ENCODE measurements around the gene PCIF1.
A peak's percentile ranks its signal among the peaks of the same experiment; 100 is the strongest.

PCIF1 gene

GRCh38 chr20:45896641-45897161 is 37.8 kb upstream of the PCIF1 start:
- no peak overlapping the region for H3K23ac ChIP-seq (ENCODE audit: low read depth, low read length, poor library complexity)
- H2AFZ ChIP-seq (ENCODE audit: low read length), result no peak overlapping the region
- H3K79me1 ChIP-seq (ENCODE audit: low read depth, low read length), result no peaks in the 10 kb centered on the region
- H3K14ac ChIP-seq (ENCODE audit: low read length), result no peak overlapping the region
- peaks cover 19 to 70% of the 10 kb centered on the region in 2 donors for H3K36me3 ChIP-seq (replicated peaks in 1 of 2; ENCODE audit: control insufficient read depth in 2 of 2, insufficient read depth in 2 of 2, low read length in 2 of 2)
- no peak overlapping the region for H3K9ac ChIP-seq (ENCODE audit: low read depth, low read length, poor library complexity)
- no peak overlapping the region for H2BK5ac ChIP-seq (ENCODE audit: low read length)
- H3K27me3 ChIP-seq (ENCODE audit: control insufficient read depth in 3 of 3, insufficient read depth in 3 of 3, low read depth in 1 of 3, low read length in 3 of 3), result no peaks in the 10 kb centered on the region
- no peak overlapping the region for H3K4ac ChIP-seq (ENCODE audit: low read length)
- no peak overlapping the region for H3K27ac ChIP-seq (replicated peaks; ENCODE audit: low read length)
- H3K18ac ChIP-seq (ENCODE audit: low read length), result no peak overlapping the region
- H4K8ac ChIP-seq (ENCODE audit: low read depth, low read length), result no peak overlapping the region
- H3K4me3 ChIP-seq (ENCODE audit: low read length in 2 of 2), result no peak overlapping the region
- no peak overlapping the region for H2BK15ac ChIP-seq (ENCODE audit: low read length)
- no peak overlapping the region for H2AK5ac ChIP-seq (ENCODE audit: low read depth, low read length)
- H4K91ac ChIP-seq (ENCODE audit: low read depth, low read length, poor library complexity), result no peak overlapping the region
- peaks cover 1 to 3% of the 10 kb centered on the region in 2 donors for H3K4me1 ChIP-seq (ENCODE audit: control insufficient read depth in 2 of 2, insufficient read depth in 1 of 2, low read depth in 1 of 2, low read length in 2 of 2)
- DNase-seq (ENCODE audit: low spot score), result no peak
- WGBS, 2 donors (ENCODE audit: extremely low coverage in 2 of 2, insufficient read length in 2 of 2, insufficient replicate concordance in 1 of 2), result no CpG with 5 or more reads among the region's 14 CpGs
- H3K9me3 ChIP-seq (replicated peaks in 1 of 2; ENCODE audit: control insufficient read depth in 2 of 2, insufficient read depth in 1 of 2, low read depth in 1 of 2, low read length in 2 of 2), result no peaks in the 10 kb centered on the region
- no peak overlapping the region for H2BK120ac ChIP-seq (ENCODE audit: low read depth, low read length)
- no peak overlapping the region for H2BK12ac ChIP-seq (ENCODE audit: low read length)
- no peak overlapping the region for H3K4me2 ChIP-seq (ENCODE audit: insufficient read depth, low read length, poor library complexity, severe bottlenecking)

DNA sequence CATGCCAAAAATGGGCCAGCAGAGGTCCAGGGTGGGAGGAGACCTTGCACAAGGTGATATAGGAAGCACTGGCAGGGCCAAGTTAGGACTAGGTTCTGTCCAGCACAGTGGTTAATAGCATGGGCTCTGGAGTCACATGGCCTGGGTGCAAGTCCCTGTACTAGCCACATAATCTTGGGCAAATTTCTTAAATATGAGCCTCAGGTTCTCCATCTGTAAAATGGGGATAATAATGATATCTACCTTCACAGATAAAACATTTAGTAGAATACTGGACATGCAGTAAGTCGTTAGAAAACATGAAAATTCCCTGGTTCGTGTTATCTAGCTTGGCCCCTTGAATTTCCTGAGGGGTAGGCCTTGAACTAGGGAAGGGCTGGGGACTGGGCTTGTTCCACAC is 37.2 kb upstream of the PCIF1 start:
- Histone ChIP-seq H3K27ac (replicated peaks; ENCODE audit: low read length) (no peak overlapping the region), H2BK15ac (ENCODE audit: low read length) (no peak overlapping the region), H3K79me1 (ENCODE audit: low read depth, low read length) (peaks cover 2% of the 10 kb centered on the region), H2BK5ac (ENCODE audit: low read length) (no peak overlapping the region), H4K91ac (ENCODE audit: low read depth, low read length, poor library complexity) (no peak overlapping the region), H3K9me3 (replicated peaks in 1 of 2; ENCODE audit: control insufficient read depth in 2 of 2, insufficient read depth in 1 of 2, low read depth in 1 of 2, low read length in 2 of 2) (no peaks in the 10 kb centered on the region), H3K14ac (ENCODE audit: low read length) (no peak overlapping the region), H3K4me1 (ENCODE audit: control insufficient read depth in 2 of 2, insufficient read depth in 1 of 2, low read depth in 1 of 2, low read length in 2 of 2) (no peaks in the 10 kb centered on the region), H2AK5ac (ENCODE audit: low read depth, low read length) (no peak overlapping the region), H2BK12ac (ENCODE audit: low read length) (no peak overlapping the region), H2BK120ac (ENCODE audit: low read depth, low read length) (no peak overlapping the region), H3K9ac (ENCODE audit: low read depth, low read length, poor library complexity) (no peak overlapping the region), H3K23ac (ENCODE audit: low read depth, low read length, poor library complexity) (no peak overlapping the region), H3K4me2 (ENCODE audit: insufficient read depth, low read length, poor library complexity, severe bottlenecking) (no peak overlapping the region), H3K18ac (ENCODE audit: low read length) (no peak overlapping the region), H3K36me3 (replicated peaks in 1 of 2; ENCODE audit: control insufficient read depth in 2 of 2, insufficient read depth in 2 of 2, low read length in 2 of 2) (peaks cover 24 to 76% of the 10 kb centered on the region in 2 donors), H4K8ac (ENCODE audit: low read depth, low read length) (no peak overlapping the region), H3K4ac (ENCODE audit: low read length) (no peak overlapping the region), H3K4me3 (ENCODE audit: low read length in 2 of 2) (no peak overlapping the region), H2AFZ (ENCODE audit: low read length) (no peak overlapping the region), H3K27me3 (ENCODE audit: control insufficient read depth in 3 of 3, insufficient read depth in 3 of 3, low read depth in 1 of 3, low read length in 3 of 3) (no peaks in the 10 kb centered on the region)
- no peak for DNase-seq (ENCODE audit: low spot score)
- WGBS, 2 donors (ENCODE audit: extremely low coverage in 2 of 2, insufficient read length in 2 of 2, insufficient replicate concordance in 1 of 2), result no CpG with 5 or more reads among the region's 2 CpGs

DNA sequence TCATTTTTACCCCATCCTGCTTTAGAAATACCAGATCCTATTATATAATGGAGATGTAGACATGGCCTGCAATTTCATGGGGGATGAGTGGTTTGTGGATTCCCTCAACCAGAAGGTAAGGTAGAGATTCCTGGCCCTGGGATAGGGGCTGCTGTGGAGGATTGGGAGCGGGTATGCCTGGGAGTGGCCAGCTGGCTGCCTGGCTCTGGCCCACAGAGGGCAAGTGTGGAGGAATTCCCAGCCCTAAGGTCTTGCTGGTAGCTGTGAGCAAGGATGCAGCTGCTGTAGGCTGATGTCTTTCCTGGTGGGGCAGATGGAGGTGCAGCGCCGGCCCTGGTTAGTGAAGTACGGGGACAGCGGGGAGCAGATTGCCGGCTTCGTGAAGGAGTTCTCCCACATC is 36.8 kb upstream of the PCIF1 start:
- no peak overlapping the region for H3K4me2 ChIP-seq (ENCODE audit: insufficient read depth, low read length, poor library complexity, severe bottlenecking)
- H3K4ac ChIP-seq (ENCODE audit: low read length), result no peak overlapping the region
- peak overlapping the region; percentile 20 for H4K8ac ChIP-seq (ENCODE audit: low read depth, low read length)
- peaks cover 2% of the 10 kb centered on the region for H3K79me1 ChIP-seq (ENCODE audit: low read depth, low read length)
- H2BK15ac ChIP-seq (ENCODE audit: low read length), result no peak overlapping the region
- H3K4me3 ChIP-seq (ENCODE audit: low read length in 2 of 2), result no peak overlapping the region
- no peak overlapping the region for H2BK12ac ChIP-seq (ENCODE audit: low read length)
- no peaks in the 10 kb centered on the region for H3K27me3 ChIP-seq (ENCODE audit: control insufficient read depth in 3 of 3, insufficient read depth in 3 of 3, low read depth in 1 of 3, low read length in 3 of 3)
- H2BK120ac ChIP-seq (ENCODE audit: low read depth, low read length), result no peak overlapping the region
- no peak overlapping the region for H2AFZ ChIP-seq (ENCODE audit: low read length)
- no peak overlapping the region for H3K23ac ChIP-seq (ENCODE audit: low read depth, low read length, poor library complexity)
- H3K9me3 ChIP-seq (replicated peaks in 1 of 2; ENCODE audit: control insufficient read depth in 2 of 2, insufficient read depth in 1 of 2, low read depth in 1 of 2, low read length in 2 of 2), result no peaks in the 10 kb centered on the region
- WGBS, 2 donors (ENCODE audit: extremely low coverage in 2 of 2, insufficient read length in 2 of 2, insufficient replicate concordance in 1 of 2), result no CpG with 5 or more reads among the region's 7 CpGs
- DNase-seq (ENCODE audit: low spot score), result no peak
- no peak overlapping the region for H3K9ac ChIP-seq (ENCODE audit: low read depth, low read length, poor library complexity)
- H3K36me3 ChIP-seq (replicated peaks in 1 of 2; ENCODE audit: control insufficient read depth in 2 of 2, insufficient read depth in 2 of 2, low read length in 2 of 2), result peaks cover 27 to 78% of the 10 kb centered on the region in 2 donors
- no peak overlapping the region for H3K18ac ChIP-seq (ENCODE audit: low read length)
- H3K4me1 ChIP-seq (ENCODE audit: control insufficient read depth in 2 of 2, insufficient read depth in 1 of 2, low read depth in 1 of 2, low read length in 2 of 2), result no peaks in the 10 kb centered on the region
- H2AK5ac ChIP-seq (ENCODE audit: low read depth, low read length), result no peak overlapping the region
- no peak overlapping the region for H3K27ac ChIP-seq (replicated peaks; ENCODE audit: low read length)
- no peak overlapping the region for H3K14ac ChIP-seq (ENCODE audit: low read length)
- H2BK5ac ChIP-seq (ENCODE audit: low read length), result no peak overlapping the region
- no peak overlapping the region for H4K91ac ChIP-seq (ENCODE audit: low read depth, low read length, poor library complexity)

- Histone ChIP-seq H3K36me3 (replicated peaks in 1 of 2; ENCODE audit: control insufficient read depth in 2 of 2, insufficient read depth in 2 of 2, low read length in 2 of 2) (peaks cover 25 to 78% of the 10 kb centered on the region in 2 donors), H3K4me1 (ENCODE audit: control insufficient read depth in 2 of 2, insufficient read depth in 1 of 2, low read depth in 1 of 2, low read length in 2 of 2) (no peaks in the 10 kb centered on the region), H2BK120ac (ENCODE audit: low read depth, low read length) (no peak overlapping the region), H3K4ac (ENCODE audit: low read length) (no peak overlapping the region), H3K27ac (replicated peaks; ENCODE audit: low read length) (no peak overlapping the region), H3K23ac (ENCODE audit: low read depth, low read length, poor library complexity) (no peak overlapping the region), H3K27me3 (ENCODE audit: control insufficient read depth in 3 of 3, insufficient read depth in 3 of 3, low read depth in 1 of 3, low read length in 3 of 3) (no peaks in the 10 kb centered on the region), H2BK5ac (ENCODE audit: low read length) (no peak overlapping the region), H3K79me1 (ENCODE audit: low read depth, low read length) (peaks cover 2% of the 10 kb centered on the region), H3K14ac (ENCODE audit: low read length) (no peak overlapping the region), H2BK15ac (ENCODE audit: low read length) (no peak overlapping the region), H3K18ac (ENCODE audit: low read length) (no peak overlapping the region), H4K8ac (ENCODE audit: low read depth, low read length) (no peak overlapping the region), H3K4me2 (ENCODE audit: insufficient read depth, low read length, poor library complexity, severe bottlenecking) (no peak overlapping the region), H4K91ac (ENCODE audit: low read depth, low read length, poor library complexity) (no peak overlapping the region), H3K9ac (ENCODE audit: low read depth, low read length, poor library complexity) (no peak overlapping the region), H3K4me3 (ENCODE audit: low read length in 2 of 2) (no peak overlapping the region), H2AFZ (ENCODE audit: low read length) (no peak overlapping the region), H3K9me3 (replicated peaks in 1 of 2; ENCODE audit: control insufficient read depth in 2 of 2, insufficient read depth in 1 of 2, low read depth in 1 of 2, low read length in 2 of 2) (no peaks in the 10 kb centered on the region), H2BK12ac (ENCODE audit: low read length) (no peak overlapping the region), H2AK5ac (ENCODE audit: low read depth, low read length) (no peak overlapping the region)
- no peak for DNase-seq (ENCODE audit: low spot score)
- no CpG with 5 or more reads among the region's 12 CpGs for WGBS, 2 donors (ENCODE audit: extremely low coverage in 2 of 2, insufficient read length in 2 of 2, insufficient replicate concordance in 1 of 2)
These were observed 36.2 kb upstream of the PCIF1 start for GRCh38 chr20:45898285-45898684.

Measured in neuronal stem cell (in vitro differentiated cells).